Measurements from ENCODE around the gene KCTD5.

GRCh38 chr16:2744711-2745110, 62.4 kb downstream of the KCTD5 start:
- TF ChIP-seq CTCF (conservative IDR thresholded peaks at IDR 0.05 in 1 of 2, IDR thresholded peaks at IDR 0.05 in 1 of 2; ENCODE audit: extremely low read depth in 1 of 2, insufficient read depth in 1 of 2, low read depth in 1 of 2, low read length in 2 of 2), result no peak
- TF ChIP-seq EZH2 (IDR thresholded peaks at IDR 0.05; ENCODE audit: borderline replicate concordance, low read length), result no peak
